GM10847 (cell line): Measurements from ENCODE around the gene SORCS1.

Experiments
- POLR2A ChIP-seq: IDR thresholded peaks from 2 replicates; pipeline ENCODE4 v1.6.1; 2011; ENCODE audit not compliant: insufficient read length; ENCODE audit errors: extremely low read depth

The SORCS1 gene

GRCh38 chr10:106560925-106561640, 603.4 kb downstream of the SORCS1 start:
- TF ChIP-seq POLR2A: no peak

GRCh38 chr10:106559442-106559841, 605.1 kb downstream of the SORCS1 start:
- TF ChIP-seq POLR2A: no peak

- no peak for TF ChIP-seq POLR2A
Measured at GRCh38 chr10:106557951-106558733, 606.4 kb downstream of the SORCS1 start.

GRCh38 chr10:106557053-106557452, 607.5 kb downstream of the SORCS1 start:
- TF ChIP-seq POLR2A: no peak

GRCh38 chr10:106555599-106555998, 608.9 kb downstream of the SORCS1 start:
- TF ChIP-seq POLR2A: no peak

- TF ChIP-seq POLR2A: no peak
Measured at GRCh38 chr10:106551501-106552062, 612.9 kb downstream of the SORCS1 start.

- TF ChIP-seq POLR2A: no peak
Measured at GRCh38 chr10:106548832-106549231, 615.7 kb downstream of the SORCS1 start.

GRCh38 chr10:106547047-106547635, 617.4 kb downstream of the SORCS1 start:
- no peak for TF ChIP-seq POLR2A

GRCh38 chr10:106542461-106542860, 622.0 kb downstream of the SORCS1 start:
- TF ChIP-seq POLR2A: no peak

- TF ChIP-seq POLR2A: no peak
Measured at GRCh38 chr10:106540645-106541044, 623.9 kb downstream of the SORCS1 start.

GRCh38 chr10:106537866-106538265, 626.6 kb downstream of the SORCS1 start:
- no peak for TF ChIP-seq POLR2A

GRCh38 chr10:106535304-106535953, 629.1 kb downstream of the SORCS1 start:
- TF ChIP-seq POLR2A: no peak

GRCh38 chr10:106534441-106534840, 630.1 kb downstream of the SORCS1 start:
- no peak for TF ChIP-seq POLR2A

- TF ChIP-seq POLR2A: no peak
Measured at GRCh38 chr10:106528702-106529101, 635.8 kb downstream of the SORCS1 start.

- TF ChIP-seq POLR2A: no peak
Measured at GRCh38 chr10:106525835-106526234, 638.7 kb downstream of the SORCS1 start.
